Measurements from ENCODE around the gene EMC10. TPM values are rescaled to one million over a fixed set of nuclear protein-coding genes. Genes with fewer than 3 reads are reported as not detected.

EMC10 gene
- total and polyA plus RNA-seq, 10 of the 15 experiments (the other 5 are each of a cell fraction or from before 2014, with no cell fraction given), result 2.5 to 77.3 (median 20.3) TPM

GRCh38 chr19:50510700-50511068 lies 34.4 kb downstream of the EMC10 start:
- Histone ChIP-seq H3K79me2 (ENCODE audit: control insufficient read depth, insufficient read depth, low read length) (no peaks in the 10 kb centered on the region), H3K4me1 (ENCODE audit: control insufficient read depth, insufficient read depth, low read length) (peaks cover 3% of the 10 kb centered on the region; the same call in 1 of the 2 replicates), H2AFZ (ENCODE audit: control insufficient read depth, low read depth, low read length) (peak overlapping the region; percentile 81), H3K27ac (ENCODE audit: control insufficient read depth, insufficient read depth) (peak overlapping the region; percentile 67), H3K36me3 (ENCODE audit: control insufficient read depth in 2 of 2, insufficient read depth in 2 of 2, low read length in 1 of 2) (no peaks in the 10 kb centered on the region), H3K9ac (ENCODE audit: control insufficient read depth, insufficient read depth, low read length) (peak overlapping the region; percentile 80), H4K20me1 (ENCODE audit: control insufficient read depth, insufficient read depth) (no peaks in the 10 kb centered on the region), H3K27me3 (replicated peaks in 1 of 2; ENCODE audit: control insufficient read depth in 2 of 2, insufficient read depth in 2 of 2, low read length in 1 of 2) (no peaks in the 10 kb centered on the region), H3K4me3 (peak overlapping the region; percentile 74; the same call in 1 of the 2 replicates), H3K9me3 (replicated peaks; ENCODE audit: control insufficient read depth, insufficient read depth, low read length) (no peaks in the 10 kb centered on the region), H3K4me2 (ENCODE audit: control insufficient read depth, insufficient read depth) (peak overlapping the region; percentile 99)
- in situ Hi-C loops (cut with MboI), result no loop called here
- RAD21 ChIA-PET (ENCODE audit: unreplicated experiment), result interaction anchor here (0.6 to 1.4 kb wide), 4 partner anchors 24 to 273 kb away, joined by 3 to 4 read pairs (median 3); no protein-coding TSS in a partner anchor
- POLR2A ChIA-PET, result interaction anchor here (1.2 kb wide), 1 partner anchor 153 kb away, joined by 4 read pairs; no protein-coding TSS in a partner anchor
- FAIRE-seq, result no peak
- intact Hi-C loops (cut with micrococcal nuclease; ENCODE audit: unreplicated experiment), result no loop called here
- BruUV-seq (replicated peaks), result TSS peak; percentile 81
- CTCF ChIA-PET, result interaction anchor here (0.6 to 2.4 kb wide), 8 partner anchors 24 to 220 kb away, joined by 3 to 10 read pairs (median 4); no protein-coding TSS in a partner anchor
- 15% methylated on average over 10 of the region's 10 CpGs for WGBS (ENCODE audit: insufficient coverage, insufficient replicate concordance, low lambda C conversion rate, missing lambda C conversion rate)
- SMC1A ChIA-PET (ENCODE audit: uncharacterized antibody, unreplicated experiment), result no interaction called here
- no peak for TF ChIP-seq ZNF217 (IDR thresholded peaks at IDR 0.05)
- no peak for TF ChIP-seq NFXL1 (IDR thresholded peaks at IDR 0.05; ENCODE audit: borderline replicate concordance)
- TF ChIP-seq MTA2 (IDR thresholded peaks at IDR 0.05; ENCODE audit: low read depth), result peak; percentile 9; the same call in 1 of the 2 replicates
- TF ChIP-seq MXI1 (IDR thresholded peaks at IDR 0.05; ENCODE audit: low read depth, low read length), result peak; percentile 3; the same call in 1 of the 2 replicates
- no peak for TF ChIP-seq MYB (IDR thresholded peaks at IDR 0.05; ENCODE audit: borderline replicate concordance, low read depth, low read length)
- no peak for TF ChIP-seq PAX8 (IDR thresholded peaks at IDR 0.05)
- TF ChIP-seq NRF1 (conservative IDR thresholded peaks at IDR 0.05; ENCODE audit: low read depth, low read length), result no peak
- peak; percentile 90 for TF ChIP-seq BMI1 (IDR thresholded peaks at IDR 0.05; ENCODE audit: borderline replicate concordance)
- TF ChIP-seq, protein P1, sequence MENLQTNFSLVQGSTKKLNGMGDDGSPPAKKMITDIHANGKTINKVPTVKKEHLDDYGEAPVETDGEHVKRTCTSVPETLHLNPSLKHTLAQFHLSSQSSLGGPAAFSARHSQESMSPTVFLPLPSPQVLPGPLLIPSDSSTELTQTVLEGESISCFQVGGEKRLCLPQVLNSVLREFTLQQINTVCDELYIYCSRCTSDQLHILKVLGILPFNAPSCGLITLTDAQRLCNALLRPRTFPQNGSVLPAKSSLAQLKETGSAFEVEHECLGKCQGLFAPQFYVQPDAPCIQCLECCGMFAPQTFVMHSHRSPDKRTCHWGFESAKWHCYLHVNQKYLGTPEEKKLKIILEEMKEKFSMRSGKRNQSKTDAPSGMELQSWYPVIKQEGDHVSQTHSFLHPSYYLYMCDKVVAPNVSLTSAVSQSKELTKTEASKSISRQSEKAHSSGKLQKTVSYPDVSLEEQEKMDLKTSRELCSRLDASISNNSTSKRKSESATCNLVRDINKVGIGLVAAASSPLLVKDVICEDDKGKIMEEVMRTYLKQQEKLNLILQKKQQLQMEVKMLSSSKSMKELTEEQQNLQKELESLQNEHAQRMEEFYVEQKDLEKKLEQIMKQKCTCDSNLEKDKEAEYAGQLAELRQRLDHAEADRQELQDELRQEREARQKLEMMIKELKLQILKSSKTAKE (IDR thresholded peaks at IDR 0.05; ENCODE audit: low read depth, poor library complexity, severe bottlenecking), result no peak
- no peak for TF ChIP-seq CBX5 (IDR thresholded peaks at IDR 0.05; ENCODE audit: low read depth)
- peak; percentile 22; the same call in 1 of the 2 replicates for TF ChIP-seq RFX5 (IDR thresholded peaks at IDR 0.05; ENCODE audit: low read depth, low read length)
- TF ChIP-seq NKRF (conservative IDR thresholded peaks at IDR 0.05), result peak; percentile 64; the same call in 1 of the 2 replicates
- no peak for TF ChIP-seq ZSCAN29 (IDR thresholded peaks at IDR 0.05)
- TF ChIP-seq, protein P2, sequence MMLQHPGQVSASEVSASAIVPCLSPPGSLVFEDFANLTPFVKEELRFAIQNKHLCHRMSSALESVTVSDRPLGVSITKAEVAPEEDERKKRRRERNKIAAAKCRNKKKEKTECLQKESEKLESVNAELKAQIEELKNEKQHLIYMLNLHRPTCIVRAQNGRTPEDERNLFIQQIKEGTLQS (IDR thresholded peaks at IDR 0.05; ENCODE audit: borderline replicate concordance, extremely low read depth, low read depth, low read length), result no peak
- TF ChIP-seq HDAC6 (IDR thresholded peaks at IDR 0.05; ENCODE audit: unreplicated experiment), result no peak
- TF ChIP-seq RAD51 (IDR thresholded peaks at IDR 0.05), result no peak
- TF ChIP-seq MEF2B (IDR thresholded peaks at IDR 0.05; ENCODE audit: partially characterized antibody, poor library complexity, severe bottlenecking), result peak; percentile 49
- no peak for DNase-seq (ENCODE audit: low read depth, low spot score)
- no peak for ATAC-seq
